Astrocyte of the hippocampus (primary cell): Measurements from ENCODE around the gene GSN.

Experiments used
- DNase-seq: peaks from one replicate; pipeline ENCODE4 v3.0.0; 2011; ENCODE audit warnings: low read depth, low spot score

GSN gene

GRCh38 chr9:121246821-121247561 lies 21.0 kb upstream of the GSN start:
- peak; percentile 61 for DNase-seq

GRCh38 chr9:121249563-121249962 lies 18.4 kb upstream of the GSN start:
- DNase-seq = no peak

- no peak for DNase-seq
Measured at GRCh38 chr9:121252104-121252851, 15.7 kb upstream of the GSN start.

- no peak for DNase-seq
Measured at GRCh38 chr9:121253162-121253561, 14.8 kb upstream of the GSN start.

- no peak for DNase-seq
Measured at GRCh38 chr9:121253821-121254501, 14.0 kb upstream of the GSN start.

- DNase-seq = no peak
Measured at GRCh38 chr9:121259498-121259897, 8.5 kb upstream of the GSN start.

- no peak for DNase-seq
Measured at GRCh38 chr9:121259935-121260334, 8.0 kb upstream of the GSN start.

GRCh38 chr9:121260457-121261106 lies 7.4 kb upstream of the GSN start:
- DNase-seq = no peak

GRCh38 chr9:121261107-121261460 lies 6.9 kb upstream of the GSN start:
- peak; percentile 57 for DNase-seq

- no peak for DNase-seq
Measured at GRCh38 chr9:121261755-121262154, 6.2 kb upstream of the GSN start.

- DNase-seq = peak; percentile 18
Measured at GRCh38 chr9:121262423-121262822, 5.5 kb upstream of the GSN start.

GRCh38 chr9:121262953-121263352 lies 5.0 kb upstream of the GSN start:
- DNase-seq = no peak

- no peak for DNase-seq
Measured at GRCh38 chr9:121266356-121266755, 1.6 kb upstream of the GSN start.

- DNase-seq = peak; percentile 52
Measured at GRCh38 chr9:121266906-121267650, 884 bp upstream of the GSN start.

GRCh38 chr9:121268598-121268850 lies 562 bp downstream of the GSN start:
- DNase-seq = no peak

GRCh38 chr9:121268851-121269641 lies 1.1 kb downstream of the GSN start:
- peak; percentile 50 for DNase-seq

- no peak for DNase-seq
Measured at GRCh38 chr9:121269642-121270254, 1.8 kb downstream of the GSN start.

- DNase-seq = peak; percentile 77
Measured at GRCh38 chr9:121271368-121272341, 3.7 kb downstream of the GSN start.

- DNase-seq = no peak
Measured at GRCh38 chr9:121272401-121272948, 4.5 kb downstream of the GSN start.
